ENCODE data around the gene OSBPL9.

OSBPL9 gene

GRCh38 chr1:51654000-51654399, 37.1 kb downstream of the OSBPL9 start:
- no peak overlapping the region for H3K27ac ChIP-seq (ENCODE audit: low read length)
- H3K36me3 ChIP-seq (ENCODE audit: insufficient read depth, low read depth, low read length) = no peaks in the 10 kb centered on the region
- H3K9me3 ChIP-seq (ENCODE audit: insufficient read depth, low read depth, low read length) = no peaks in the 10 kb centered on the region
- no peak overlapping the region for H3K9ac ChIP-seq (ENCODE audit: low read depth, low read length)
- no peaks in the 10 kb centered on the region for H3K27me3 ChIP-seq (ENCODE audit: insufficient read depth, low read length)
- H3K4me1 ChIP-seq (ENCODE audit: insufficient read depth, low read length) = peaks cover 7% of the 10 kb centered on the region
- H3K4me3 ChIP-seq (ENCODE audit: low read length) = no peak overlapping the region

GRCh38 chr1:51656374-51656773, 39.5 kb downstream of the OSBPL9 start:
- Histone ChIP-seq H3K27me3 (ENCODE audit: insufficient read depth, low read length) (no peaks in the 10 kb centered on the region), H3K36me3 (ENCODE audit: insufficient read depth, low read depth, low read length) (no peaks in the 10 kb centered on the region)

GRCh38 chr1:51660580-51660979, 43.7 kb downstream of the OSBPL9 start:
- Histone ChIP-seq H3K9me3 (ENCODE audit: insufficient read depth, low read depth, low read length) (no peaks in the 10 kb centered on the region), H3K27ac (ENCODE audit: low read length) (no peak overlapping the region), H3K36me3 (ENCODE audit: insufficient read depth, low read depth, low read length) (no peaks in the 10 kb centered on the region), H3K9ac (ENCODE audit: low read depth, low read length) (no peak overlapping the region), H3K4me1 (ENCODE audit: insufficient read depth, low read length) (peaks cover 2% of the 10 kb centered on the region; the same call in 1 of the 2 replicates), H3K27me3 (ENCODE audit: insufficient read depth, low read length) (no peaks in the 10 kb centered on the region), H3K4me3 (ENCODE audit: low read length) (no peak overlapping the region)

More at GRCh38 chr1:51656374-51656773, 39.5 kb downstream of the OSBPL9 start:
- H3K27ac ChIP-seq (ENCODE audit: low read length) = no peak overlapping the region
- no peaks in the 10 kb centered on the region for H3K9me3 ChIP-seq (ENCODE audit: insufficient read depth, low read depth, low read length)
- H3K9ac ChIP-seq (ENCODE audit: low read depth, low read length) = no peak overlapping the region
- no peak overlapping the region for H3K4me3 ChIP-seq (ENCODE audit: low read length)
- 0 out of 2 replicates have a peak, but pooled peaks cover 2% of the 10 kb centered on the region for H3K4me1 ChIP-seq (ENCODE audit: insufficient read depth, low read length)

- H3K4me3 ChIP-seq (ENCODE audit: low read length) = no peak overlapping the region
- peaks cover 2% of the 10 kb centered on the region; the same call in 1 of the 2 replicates for H3K4me1 ChIP-seq (ENCODE audit: insufficient read depth, low read length)
- H3K27ac ChIP-seq (ENCODE audit: low read length) = no peak overlapping the region
- no peaks in the 10 kb centered on the region for H3K36me3 ChIP-seq (ENCODE audit: insufficient read depth, low read depth, low read length)
- no peaks in the 10 kb centered on the region for H3K27me3 ChIP-seq (ENCODE audit: insufficient read depth, low read length)
- H3K9me3 ChIP-seq (ENCODE audit: insufficient read depth, low read depth, low read length) = no peaks in the 10 kb centered on the region
- no peak overlapping the region for H3K9ac ChIP-seq (ENCODE audit: low read depth, low read length)
Observed at GRCh38 chr1:51661081-51661518, 44.2 kb downstream of the OSBPL9 start.

GRCh38 chr1:51663105-51663504, 46.2 kb downstream of the OSBPL9 start:
- Histone ChIP-seq H3K4me3 (ENCODE audit: low read length) (no peak overlapping the region), H3K36me3 (ENCODE audit: insufficient read depth, low read depth, low read length) (no peaks in the 10 kb centered on the region), H3K9me3 (ENCODE audit: insufficient read depth, low read depth, low read length) (no peaks in the 10 kb centered on the region), H3K27me3 (ENCODE audit: insufficient read depth, low read length) (no peaks in the 10 kb centered on the region), H3K9ac (ENCODE audit: low read depth, low read length) (no peak overlapping the region), H3K27ac (ENCODE audit: low read length) (no peak overlapping the region), H3K4me1 (ENCODE audit: insufficient read depth, low read length) (peaks cover 2% of the 10 kb centered on the region; the same call in 1 of the 2 replicates)

GRCh38 chr1:51663721-51664120, 46.8 kb downstream of the OSBPL9 start:
- no peaks in the 10 kb centered on the region for H3K36me3 ChIP-seq (ENCODE audit: insufficient read depth, low read depth, low read length)
- no peaks in the 10 kb centered on the region for H3K9me3 ChIP-seq (ENCODE audit: insufficient read depth, low read depth, low read length)
- H3K9ac ChIP-seq (ENCODE audit: low read depth, low read length) = no peak overlapping the region
- H3K27ac ChIP-seq (ENCODE audit: low read length) = no peak overlapping the region
- H3K4me3 ChIP-seq (ENCODE audit: low read length) = no peak overlapping the region
- peaks cover 2% of the 10 kb centered on the region for H3K4me1 ChIP-seq (ENCODE audit: insufficient read depth, low read length)
- no peaks in the 10 kb centered on the region for H3K27me3 ChIP-seq (ENCODE audit: insufficient read depth, low read length)

GRCh38 chr1:51664421-51665240, 47.7 kb downstream of the OSBPL9 start:
- no peaks in the 10 kb centered on the region for H3K36me3 ChIP-seq (ENCODE audit: insufficient read depth, low read depth, low read length)
- no peaks in the 10 kb centered on the region for H3K27me3 ChIP-seq (ENCODE audit: insufficient read depth, low read length)
- no peak overlapping the region for H3K27ac ChIP-seq (ENCODE audit: low read length)
- no peak overlapping the region for H3K4me3 ChIP-seq (ENCODE audit: low read length)
- no peak overlapping the region for H3K9ac ChIP-seq (ENCODE audit: low read depth, low read length)
- H3K9me3 ChIP-seq (ENCODE audit: insufficient read depth, low read depth, low read length) = no peaks in the 10 kb centered on the region
- H3K4me1 ChIP-seq (ENCODE audit: insufficient read depth, low read length) = peaks cover 2% of the 10 kb centered on the region

GRCh38 chr1:51666478-51666877, 49.6 kb downstream of the OSBPL9 start:
- no peak overlapping the region for H3K4me3 ChIP-seq (ENCODE audit: low read length)
- H3K27ac ChIP-seq (ENCODE audit: low read length) = no peak overlapping the region
- H3K9ac ChIP-seq (ENCODE audit: low read depth, low read length) = no peak overlapping the region
- H3K27me3 ChIP-seq (ENCODE audit: insufficient read depth, low read length) = no peaks in the 10 kb centered on the region
- no peaks in the 10 kb centered on the region for H3K9me3 ChIP-seq (ENCODE audit: insufficient read depth, low read depth, low read length)
- H3K4me1 ChIP-seq (ENCODE audit: insufficient read depth, low read length) = peaks cover 1% of the 10 kb centered on the region
- H3K36me3 ChIP-seq (ENCODE audit: insufficient read depth, low read depth, low read length) = no peaks in the 10 kb centered on the region

GRCh38 chr1:51667561-51667960, 50.7 kb downstream of the OSBPL9 start:
- Histone ChIP-seq H3K27me3 (ENCODE audit: insufficient read depth, low read length) (no peaks in the 10 kb centered on the region), H3K36me3 (ENCODE audit: insufficient read depth, low read depth, low read length) (no peaks in the 10 kb centered on the region), H3K4me1 (ENCODE audit: insufficient read depth, low read length) (peaks cover 8% of the 10 kb centered on the region; the same call in 1 of the 2 replicates), H3K9ac (ENCODE audit: low read depth, low read length) (no peak overlapping the region), H3K9me3 (ENCODE audit: insufficient read depth, low read depth, low read length) (no peaks in the 10 kb centered on the region), H3K27ac (ENCODE audit: low read length) (no peak overlapping the region), H3K4me3 (ENCODE audit: low read length) (no peak overlapping the region)

- Histone ChIP-seq H3K4me3 (ENCODE audit: low read length) (no peak overlapping the region), H3K36me3 (ENCODE audit: insufficient read depth, low read depth, low read length) (no peaks in the 10 kb centered on the region), H3K27ac (ENCODE audit: low read length) (no peak overlapping the region), H3K4me1 (ENCODE audit: insufficient read depth, low read length) (peaks cover 8% of the 10 kb centered on the region; the same call in 1 of the 2 replicates), H3K9me3 (ENCODE audit: insufficient read depth, low read depth, low read length) (no peaks in the 10 kb centered on the region), H3K27me3 (ENCODE audit: insufficient read depth, low read length) (no peaks in the 10 kb centered on the region), H3K9ac (ENCODE audit: low read depth, low read length) (no peak overlapping the region)
Observed at GRCh38 chr1:51669272-51669671, 52.4 kb downstream of the OSBPL9 start.

- H3K9me3 ChIP-seq (ENCODE audit: insufficient read depth, low read depth, low read length) = no peaks in the 10 kb centered on the region
- H3K9ac ChIP-seq (ENCODE audit: low read depth, low read length) = no peak overlapping the region
- no peak overlapping the region for H3K27ac ChIP-seq (ENCODE audit: low read length)
- peaks cover 8% of the 10 kb centered on the region; the same call in 1 of the 2 replicates for H3K4me1 ChIP-seq (ENCODE audit: insufficient read depth, low read length)
- no peak overlapping the region for H3K4me3 ChIP-seq (ENCODE audit: low read length)
- H3K36me3 ChIP-seq (ENCODE audit: insufficient read depth, low read depth, low read length) = no peaks in the 10 kb centered on the region
- no peaks in the 10 kb centered on the region for H3K27me3 ChIP-seq (ENCODE audit: insufficient read depth, low read length)
Observed at GRCh38 chr1:51669816-51670215, 52.9 kb downstream of the OSBPL9 start.
